HUES48 (cell line): ENCODE data around the gene SRSF6.

ENCODE experiments used
- H3K27ac ChIP-seq: one replicate; pipeline ENCODE4 v1.7.0; 2013; ENCODE audit warnings: low read depth, low read length, inconsistent platforms
- H3K27me3 ChIP-seq: 2 replicates; pipeline ENCODE4 v1.6.1; 2013; ENCODE audit warnings: mild to moderate bottlenecking, low read length; ENCODE audit not compliant: control insufficient read depth, insufficient read depth
- H3K36me3 ChIP-seq: 2 replicates; pipeline ENCODE4 v1.6.1; 2013; ENCODE audit warnings: low read length; ENCODE audit not compliant: control insufficient read depth, insufficient read depth
- H3K4me1 ChIP-seq: 2 replicates; pipeline ENCODE4 v1.6.1; 2013; ENCODE audit warnings: mild to moderate bottlenecking, low read length; ENCODE audit not compliant: control insufficient read depth, insufficient read depth
- H3K4me3 ChIP-seq: 2 replicates; pipeline ENCODE4 v1.5.1; 2013; ENCODE audit warnings: mild to moderate bottlenecking, low read depth, low read length
- H3K9ac ChIP-seq: 2 replicates; pipeline ENCODE4 v1.6.1; 2013; ENCODE audit warnings: mild to moderate bottlenecking, low read depth, low read length, moderate library complexity
- H3K9me3 ChIP-seq: 2 replicates; pipeline ENCODE4 v1.6.1; 2013; ENCODE audit warnings: low read length; ENCODE audit not compliant: control insufficient read depth, insufficient read depth

Gene SRSF6

GRCh38 chr20:43462660-43463526 lies 5.2 kb downstream of the SRSF6 start:
- Histone ChIP-seq H3K27me3 (no peaks in the 10 kb centered on the region), H3K9ac (no peak overlapping the region), H3K36me3 (peaks cover 69% of the 10 kb centered on the region), H3K27ac (no peak overlapping the region), H3K4me3 (no peak overlapping the region), H3K9me3 (no peaks in the 10 kb centered on the region), H3K4me1 (peaks cover 5% of the 10 kb centered on the region)

- Histone ChIP-seq H3K27ac (no peak overlapping the region), H3K4me3 (no peak overlapping the region), H3K9me3 (no peaks in the 10 kb centered on the region), H3K27me3 (no peaks in the 10 kb centered on the region), H3K36me3 (peaks cover 69% of the 10 kb centered on the region), H3K9ac (no peak overlapping the region), H3K4me1 (peaks cover 5% of the 10 kb centered on the region)
Observed at GRCh38 chr20:43463527-43464218, 6.0 kb downstream of the SRSF6 start.

- Histone ChIP-seq H3K27ac (no peak overlapping the region), H3K9ac (no peak overlapping the region), H3K9me3 (no peaks in the 10 kb centered on the region), H3K4me3 (no peak overlapping the region), H3K27me3 (no peaks in the 10 kb centered on the region), H3K4me1 (peaks cover under 1% of the 10 kb centered on the region), H3K36me3 (peaks cover 63% of the 10 kb centered on the region)
Observed at GRCh38 chr20:43464219-43464790, 6.6 kb downstream of the SRSF6 start.

- Histone ChIP-seq H3K9ac (no peak overlapping the region), H3K4me1 (no peaks in the 10 kb centered on the region; the same call in 1 of the 2 replicates), H3K27ac (no peak overlapping the region), H3K27me3 (no peaks in the 10 kb centered on the region), H3K9me3 (no peaks in the 10 kb centered on the region), H3K36me3 (peaks cover 51% of the 10 kb centered on the region), H3K4me3 (no peak overlapping the region)
Observed at GRCh38 chr20:43465625-43465943, 7.9 kb downstream of the SRSF6 start.

- Histone ChIP-seq H3K27me3 (no peaks in the 10 kb centered on the region), H3K4me1 (no peaks in the 10 kb centered on the region), H3K9ac (no peak overlapping the region), H3K36me3 (peaks cover 31% of the 10 kb centered on the region), H3K9me3 (no peaks in the 10 kb centered on the region), H3K27ac (no peak overlapping the region), H3K4me3 (no peak overlapping the region)
Observed at GRCh38 chr20:43467589-43467988, 9.9 kb downstream of the SRSF6 start.

GRCh38 chr20:43472671-43473380 lies 15.1 kb downstream of the SRSF6 start:
- Histone ChIP-seq H3K9ac (no peak overlapping the region), H3K4me3 (no peak overlapping the region), H3K36me3 (no peaks in the 10 kb centered on the region), H3K27me3 (no peaks in the 10 kb centered on the region), H3K4me1 (no peaks in the 10 kb centered on the region), H3K9me3 (no peaks in the 10 kb centered on the region), H3K27ac (no peak overlapping the region)

- Histone ChIP-seq H3K9ac (no peak overlapping the region), H3K36me3 (no peaks in the 10 kb centered on the region), H3K4me1 (no peaks in the 10 kb centered on the region), H3K27me3 (no peaks in the 10 kb centered on the region), H3K4me3 (no peak overlapping the region), H3K27ac (no peak overlapping the region), H3K9me3 (no peaks in the 10 kb centered on the region)
Observed at GRCh38 chr20:43473381-43473704, 15.6 kb downstream of the SRSF6 start.

- H3K4me3 ChIP-seq: no peak overlapping the region
- no peaks in the 10 kb centered on the region for H3K9me3 ChIP-seq
- H3K4me1 ChIP-seq: no peaks in the 10 kb centered on the region
- no peak overlapping the region for H3K9ac ChIP-seq
- H3K27me3 ChIP-seq: no peaks in the 10 kb centered on the region
- H3K36me3 ChIP-seq: no peaks in the 10 kb centered on the region
- no peak overlapping the region for H3K27ac ChIP-seq
Observed at GRCh38 chr20:43477193-43477592, 19.5 kb downstream of the SRSF6 start.

GRCh38 chr20:43477619-43478018 lies 19.9 kb downstream of the SRSF6 start:
- Histone ChIP-seq H3K9ac (no peak overlapping the region), H3K36me3 (no peaks in the 10 kb centered on the region), H3K4me1 (no peaks in the 10 kb centered on the region), H3K27ac (no peak overlapping the region), H3K27me3 (no peaks in the 10 kb centered on the region), H3K4me3 (no peak overlapping the region), H3K9me3 (no peaks in the 10 kb centered on the region)

GRCh38 chr20:43490038-43490437 lies 32.3 kb downstream of the SRSF6 start:
- Histone ChIP-seq H3K9ac (no peak overlapping the region), H3K36me3 (no peaks in the 10 kb centered on the region), H3K9me3 (peaks cover 6% of the 10 kb centered on the region), H3K27me3 (no peaks in the 10 kb centered on the region), H3K27ac (no peak overlapping the region), H3K4me3 (no peak overlapping the region), H3K4me1 (no peaks in the 10 kb centered on the region)

GRCh38 chr20:43492101-43492500 lies 34.4 kb downstream of the SRSF6 start:
- Histone ChIP-seq H3K36me3 (no peaks in the 10 kb centered on the region), H3K27me3 (no peaks in the 10 kb centered on the region), H3K4me3 (no peak overlapping the region), H3K27ac (no peak overlapping the region), H3K9ac (no peak overlapping the region), H3K4me1 (no peaks in the 10 kb centered on the region), H3K9me3 (peaks cover 3% of the 10 kb centered on the region; the same call in 1 of the 2 replicates)
